GM12878 (cell line): ENCODE measurements around the gene GFRA1. TPM values are rescaled to one million over a fixed set of nuclear protein-coding genes. Genes with fewer than 3 reads are reported as not detected.

Experiments used
- ATAC-seq: fragments of 200-7000 bp; cut with Tn5 transposase; 3 replicates; pipeline ENCODE4 v1.9.1; 2020; ENCODE audit warnings: mild to moderate bottlenecking, moderate library complexity
- BruUV-seq: library from RNA; stranded (reverse); fragments of 400-500 nt; replicated peaks from 2 replicates; lab custom pipeline; 2021; lab: Mats Ljungman, UMichigan
- CTCF ChIA-PET: fragments of 300-600 bp; sonication (Branson Sonifier 250); formaldehyde crosslinking; extraction: SDS; loops from one replicate; lab custom pipeline; 2021; ENCODE audit warnings: inconsistent platforms; lab: Yijun Ruan, JAX
- POLR2A ChIA-PET: fragments of 350-600 bp; formaldehyde crosslinking; extraction: SDS; loops from one replicate; lab custom pipeline; 2021; ENCODE audit warnings: inconsistent platforms; lab: Charles Lee
- RAD21 ChIA-PET: fragments of 300-600 bp; sonication (Branson Sonifier 250); formaldehyde crosslinking; loops from one replicate; lab custom pipeline; 2023; ENCODE audit warnings: antibody characterized with exemption; ENCODE audit not compliant: unreplicated experiment; lab: Charles Lee
- SMC1A ChIA-PET: fragments of 300-600 bp; sonication (Branson Sonifier 250); formaldehyde crosslinking; loops from one replicate; lab custom pipeline; 2023; ENCODE audit not compliant: unreplicated experiment, uncharacterized antibody; lab: Charles Lee
- DNase-seq: peaks from one replicate; pipeline ENCODE4 v3.0.0-alpha.2; 2011; ENCODE audit warnings: low read depth, low spot score
- FAIRE-seq: peaks from 3 replicates; lab custom pipeline; 2011; peaks lifted over from hg19 to GRCh38; lab: Jason Lieb, UNC
- H2AFZ ChIP-seq: 2 replicates; pipeline ENCODE4 v1.6.0; 2011; ENCODE audit warnings: low read depth, low read length, control low read depth; ENCODE audit not compliant: control insufficient read depth
- H3K27ac ChIP-seq: 2 replicates; pipeline ENCODE4 v1.5.1; 2011; ENCODE audit warnings: control low read depth; ENCODE audit not compliant: control insufficient read depth, insufficient read depth
- H3K27me3 ChIP-seq, 2 experiments: replicated peaks in 1 of 2; 2 replicates each; pipeline versions ENCODE4 v1.6.0 to v1.6.1; 2011; ENCODE audit warnings: low read length in 1 of 2; ENCODE audit not compliant: control insufficient read depth in 2 of 2, insufficient read depth in 2 of 2
- H3K36me3 ChIP-seq, 2 experiments: 2 replicates each; pipeline ENCODE4 v1.5.1; 2011; ENCODE audit warnings: low read length in 1 of 2; ENCODE audit not compliant: control insufficient read depth in 2 of 2, insufficient read depth in 2 of 2
- H3K4me1 ChIP-seq: 2 replicates; pipeline ENCODE4 v1.6.1; 2011; ENCODE audit warnings: mild to moderate bottlenecking, low read length, moderate library complexity, mixed read lengths; ENCODE audit not compliant: control insufficient read depth, insufficient read depth
- H3K4me2 ChIP-seq: 2 replicates; pipeline ENCODE4 v1.6.0; 2011; ENCODE audit warnings: control low read depth; ENCODE audit not compliant: control insufficient read depth, insufficient read depth
- H3K4me3 ChIP-seq: fragments of 200-600 bp; sonication (generic); 2 replicates; pipeline ENCODE4 v1.5.1; 2016
- H3K79me2 ChIP-seq: 2 replicates; pipeline ENCODE4 v1.6.0; 2011; ENCODE audit warnings: low read length; ENCODE audit not compliant: control insufficient read depth, insufficient read depth
- H3K9ac ChIP-seq: 2 replicates; pipeline ENCODE4 v1.8.0; 2011; ENCODE audit warnings: low read length, control low read depth, mixed read lengths; ENCODE audit not compliant: control insufficient read depth, insufficient read depth
- H3K9me3 ChIP-seq: replicated peaks from 3 replicates; pipeline ENCODE4 v1.5.1; 2011; ENCODE audit warnings: mild to moderate bottlenecking, low read length; ENCODE audit not compliant: control insufficient read depth, insufficient read depth
- H4K20me1 ChIP-seq: 2 replicates; pipeline ENCODE4 v1.6.0; 2011; ENCODE audit not compliant: control insufficient read depth, insufficient read depth
- CHD2 ChIP-seq: IDR thresholded peaks from 2 replicates; pipeline ENCODE4 v1.6.1; 2011; ENCODE audit warnings: low read depth, low read length, improper control_type of control experiment, borderline replicate concordance
- NFIC ChIP-seq: IDR thresholded peaks from 2 replicates; pipeline ENCODE4 v1.6.1; 2012; ENCODE audit warnings: low read depth, mild to moderate bottlenecking, inconsistent platforms, low read length, moderate library complexity
- REST ChIP-seq: IDR thresholded peaks from 2 replicates; pipeline ENCODE4 v1.6.1; 2012; ENCODE audit warnings: mild to moderate bottlenecking, low read depth, low read length
- RUNX3 ChIP-seq: IDR thresholded peaks from 2 replicates; pipeline ENCODE4 v1.6.1; 2012; ENCODE audit warnings: low read length, inconsistent platforms
- SPI1 ChIP-seq: IDR thresholded peaks from 2 replicates; pipeline ENCODE4 v1.6.1; 2011; ENCODE audit warnings: low read depth, mild to moderate bottlenecking, low read length, moderate library complexity, borderline replicate concordance; ENCODE audit not compliant: insufficient read depth
- TCF7 ChIP-seq: IDR thresholded peaks from 2 replicates; pipeline ENCODE4 v1.6.1; 2014; ENCODE audit warnings: antibody characterized with exemption, borderline replicate concordance
- WGBS: methylation state at CpG from one replicate; pipeline ENCODE4 v1.1.6; 2016; ENCODE audit warnings: low lambda C conversion rate; ENCODE audit not compliant: insufficient replicate concordance, insufficient coverage; ENCODE audit errors: missing lambda C conversion rate; 5-methylcytosine and 5-hydroxymethylcytosine counted together
- in situ Hi-C: fragments of 300-500 bp; cut with MboI; formaldehyde crosslinking; loops from 9 replicates; pipeline ENCODE4 v1.14.3; 2018; ENCODE audit warnings: mixed read lengths
- intact Hi-C: fragments of 100-400 bp; cut with micrococcal nuclease; formaldehyde crosslinking; loops from one replicate; pipeline ENCODE4 v1.14.2; 2022; ENCODE audit not compliant: unreplicated experiment
- polyA plus RNA-seq, 11 experiments: library from polyadenylated mRNA; depleted of rRNA in 4 of 11; unstranded in 6 of 11; stranded (reverse) in 5 of 11; fragments of >200 nt; fragmentation: Nextera tagmentation in 4 of 11; fragmentation: Illumina TruSeq in 1 of 11; extraction: Ambion mirVana in 4 of 11; extraction: Trizol in 1 of 11; gene quantifications; 1 replicate in 1 of 11; 2 replicates in 10 of 11; pipeline versions ENCODE4 v1.2.1 to v1.2.3, GENCODE V29; 2011 to 2016; ENCODE audit warnings: inconsistent platforms in 2 of 11, missing spikeins in 2 of 11, low read depth in 1 of 11
- total RNA-seq, 4 experiments: library from RNA; depleted of rRNA in 3 of 4; stranded (reverse); fragments of >200 nt in 3 of 4; fragmentation: Illumina TruSeq in 1 of 4; extraction: Trizol in 1 of 4; gene quantifications; 2 replicates each; pipeline versions ENCODE4 v1.2.1 to v1.2.3, GENCODE V29; 2013 to 2021
- TF ChIP-seq, protein P1 (sequence below): fragments of 150-350 bp; IDR thresholded peaks from 2 replicates; pipeline ENCODE4 v1.6.1; 2016; ENCODE audit warnings: low read depth, low read length
- TF ChIP-seq, protein P2 (sequence below): IDR thresholded peaks from 2 replicates; pipeline ENCODE4 v1.6.1; 2012; ENCODE audit warnings: improper control_type of control experiment, low read depth, low read length; ENCODE audit not compliant: insufficient replicate concordance

The GFRA1 gene
- total and polyA plus RNA-seq, 10 of the 15 experiments (the other 5 are each of a cell fraction or from before 2014, with no cell fraction given): 0.05 to 0.19 TPM; not detected in 8

DNA sequence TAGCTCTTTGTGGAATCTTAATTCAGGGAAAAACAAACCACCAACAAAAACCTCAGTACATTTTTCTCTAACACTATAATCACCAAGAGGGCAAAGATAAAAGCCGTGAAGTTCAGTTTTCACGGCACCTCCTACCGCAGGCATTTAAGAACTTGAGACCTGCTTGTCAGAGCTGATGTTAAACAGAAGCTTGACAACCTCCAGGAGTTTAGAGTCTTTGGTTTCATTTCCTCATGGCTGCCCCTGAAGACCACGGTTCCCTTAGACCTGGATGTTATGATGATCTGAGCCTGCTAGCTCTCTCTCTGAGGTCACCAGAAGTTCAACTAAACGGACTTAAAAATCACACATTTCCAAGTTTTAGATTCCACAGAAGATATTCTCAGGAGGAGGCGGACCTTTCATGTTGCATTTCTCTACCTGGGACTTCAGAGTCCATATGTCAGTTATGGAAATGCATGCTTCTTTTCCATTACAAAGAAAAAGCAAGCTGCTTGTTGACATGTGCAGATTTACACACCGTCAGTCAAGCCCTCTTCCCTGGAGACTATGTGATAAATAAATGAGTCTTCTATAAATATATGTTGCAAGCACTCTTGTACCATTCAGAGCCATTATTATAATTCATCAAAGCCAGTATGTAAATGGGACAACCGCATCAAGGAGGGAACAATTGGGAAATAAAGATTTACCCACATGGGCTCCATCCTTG lies 258.0 kb downstream of the GFRA1 start:
- no peak overlapping the region for H3K4me3 ChIP-seq
- SMC1A ChIA-PET: interaction anchor here (2.3 kb wide), 1 partner anchor 9 kb away, joined by 5 read pairs; no protein-coding TSS in a partner anchor
- H3K4me2 ChIP-seq: no peak overlapping the region
- CTCF ChIA-PET: no interaction called here
- POLR2A ChIA-PET: no interaction called here
- H3K79me2 ChIP-seq: no peaks in the 10 kb centered on the region
- WGBS: 12% methylated on average over 8 of the region's 8 CpGs
- FAIRE-seq (no peak), ATAC-seq (peak; percentile 17; the same call in 1 of the 3 replicates)
- no peaks in the 10 kb centered on the region for H3K36me3 ChIP-seq
- BruUV-seq: no TSS peak
- in situ Hi-C loops: no loop called here
- TF ChIP-seq RUNX3 (peak; percentile 29; the same call in 1 of the 2 replicates), REST (no peak), NFIC (no peak), SPI1 (peak; percentile 68), TCF7 (no peak), CHD2 (no peak)
- TF ChIP-seq, protein P1, sequence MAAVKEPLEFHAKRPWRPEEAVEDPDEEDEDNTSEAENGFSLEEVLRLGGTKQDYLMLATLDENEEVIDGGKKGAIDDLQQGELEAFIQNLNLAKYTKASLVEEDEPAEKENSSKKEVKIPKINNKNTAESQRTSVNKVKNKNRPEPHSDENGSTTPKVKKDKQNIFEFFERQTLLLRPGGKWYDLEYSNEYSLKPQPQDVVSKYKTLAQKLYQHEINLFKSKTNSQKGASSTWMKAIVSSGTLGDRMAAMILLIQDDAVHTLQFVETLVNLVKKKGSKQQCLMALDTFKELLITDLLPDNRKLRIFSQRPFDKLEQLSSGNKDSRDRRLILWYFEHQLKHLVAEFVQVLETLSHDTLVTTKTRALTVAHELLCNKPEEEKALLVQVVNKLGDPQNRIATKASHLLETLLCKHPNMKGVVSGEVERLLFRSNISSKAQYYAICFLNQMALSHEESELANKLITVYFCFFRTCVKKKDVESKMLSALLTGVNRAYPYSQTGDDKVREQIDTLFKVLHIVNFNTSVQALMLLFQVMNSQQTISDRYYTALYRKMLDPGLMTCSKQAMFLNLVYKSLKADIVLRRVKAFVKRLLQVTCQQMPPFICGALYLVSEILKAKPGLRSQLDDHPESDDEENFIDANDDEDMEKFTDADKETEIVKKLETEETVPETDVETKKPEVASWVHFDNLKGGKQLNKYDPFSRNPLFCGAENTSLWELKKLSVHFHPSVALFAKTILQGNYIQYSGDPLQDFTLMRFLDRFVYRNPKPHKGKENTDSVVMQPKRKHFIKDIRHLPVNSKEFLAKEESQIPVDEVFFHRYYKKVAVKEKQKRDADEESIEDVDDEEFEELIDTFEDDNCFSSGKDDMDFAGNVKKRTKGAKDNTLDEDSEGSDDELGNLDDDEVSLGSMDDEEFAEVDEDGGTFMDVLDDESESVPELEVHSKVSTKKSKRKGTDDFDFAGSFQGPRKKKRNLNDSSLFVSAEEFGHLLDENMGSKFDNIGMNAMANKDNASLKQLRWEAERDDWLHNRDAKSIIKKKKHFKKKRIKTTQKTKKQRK: no peak
- TF ChIP-seq, protein P2, sequence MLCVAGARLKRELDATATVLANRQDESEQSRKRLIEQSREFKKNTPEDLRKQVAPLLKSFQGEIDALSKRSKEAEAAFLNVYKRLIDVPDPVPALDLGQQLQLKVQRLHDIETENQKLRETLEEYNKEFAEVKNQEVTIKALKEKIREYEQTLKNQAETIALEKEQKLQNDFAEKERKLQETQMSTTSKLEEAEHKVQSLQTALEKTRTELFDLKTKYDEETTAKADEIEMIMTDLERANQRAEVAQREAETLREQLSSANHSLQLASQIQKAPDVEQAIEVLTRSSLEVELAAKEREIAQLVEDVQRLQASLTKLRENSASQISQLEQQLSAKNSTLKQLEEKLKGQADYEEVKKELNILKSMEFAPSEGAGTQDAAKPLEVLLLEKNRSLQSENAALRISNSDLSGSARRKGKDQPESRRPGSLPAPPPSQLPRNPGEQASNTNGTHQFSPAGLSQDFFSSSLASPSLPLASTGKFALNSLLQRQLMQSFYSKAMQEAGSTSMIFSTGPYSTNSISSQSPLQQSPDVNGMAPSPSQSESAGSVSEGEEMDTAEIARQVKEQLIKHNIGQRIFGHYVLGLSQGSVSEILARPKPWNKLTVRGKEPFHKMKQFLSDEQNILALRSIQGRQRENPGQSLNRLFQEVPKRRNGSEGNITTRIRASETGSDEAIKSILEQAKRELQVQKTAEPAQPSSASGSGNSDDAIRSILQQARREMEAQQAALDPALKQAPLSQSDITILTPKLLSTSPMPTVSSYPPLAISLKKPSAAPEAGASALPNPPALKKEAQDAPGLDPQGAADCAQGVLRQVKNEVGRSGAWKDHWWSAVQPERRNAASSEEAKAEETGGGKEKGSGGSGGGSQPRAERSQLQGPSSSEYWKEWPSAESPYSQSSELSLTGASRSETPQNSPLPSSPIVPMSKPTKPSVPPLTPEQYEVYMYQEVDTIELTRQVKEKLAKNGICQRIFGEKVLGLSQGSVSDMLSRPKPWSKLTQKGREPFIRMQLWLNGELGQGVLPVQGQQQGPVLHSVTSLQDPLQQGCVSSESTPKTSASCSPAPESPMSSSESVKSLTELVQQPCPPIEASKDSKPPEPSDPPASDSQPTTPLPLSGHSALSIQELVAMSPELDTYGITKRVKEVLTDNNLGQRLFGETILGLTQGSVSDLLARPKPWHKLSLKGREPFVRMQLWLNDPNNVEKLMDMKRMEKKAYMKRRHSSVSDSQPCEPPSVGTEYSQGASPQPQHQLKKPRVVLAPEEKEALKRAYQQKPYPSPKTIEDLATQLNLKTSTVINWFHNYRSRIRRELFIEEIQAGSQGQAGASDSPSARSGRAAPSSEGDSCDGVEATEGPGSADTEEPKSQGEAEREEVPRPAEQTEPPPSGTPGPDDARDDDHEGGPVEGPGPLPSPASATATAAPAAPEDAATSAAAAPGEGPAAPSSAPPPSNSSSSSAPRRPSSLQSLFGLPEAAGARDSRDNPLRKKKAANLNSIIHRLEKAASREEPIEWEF: no peak
- TF ChIP-seq, all 136 proteins: peak for 2
- H3K27ac ChIP-seq: no peak overlapping the region
- RAD21 ChIA-PET: no interaction called here
- H3K9ac ChIP-seq: no peak overlapping the region
- intact Hi-C loops: no loop called here
- H3K4me1 ChIP-seq: no peaks in the 10 kb centered on the region
- H2AFZ ChIP-seq: no peak overlapping the region
- no peaks in the 10 kb centered on the region for H3K9me3 ChIP-seq
- H4K20me1 ChIP-seq: no peaks in the 10 kb centered on the region
- no peaks in the 10 kb centered on the region for H3K27me3 ChIP-seq
- no peak for DNase-seq
